Measurements from ENCODE around the gene RIC8B. TPM values are rescaled to one million over a fixed set of nuclear protein-coding genes. Genes with fewer than 3 reads are reported as not detected.

RIC8B gene
- total and polyA plus RNA-seq, 2 of the 8 experiments (the other 6 are each of a cell fraction or from before 2014, with no cell fraction given), result 8.2 to 25.3 TPM

DNA sequence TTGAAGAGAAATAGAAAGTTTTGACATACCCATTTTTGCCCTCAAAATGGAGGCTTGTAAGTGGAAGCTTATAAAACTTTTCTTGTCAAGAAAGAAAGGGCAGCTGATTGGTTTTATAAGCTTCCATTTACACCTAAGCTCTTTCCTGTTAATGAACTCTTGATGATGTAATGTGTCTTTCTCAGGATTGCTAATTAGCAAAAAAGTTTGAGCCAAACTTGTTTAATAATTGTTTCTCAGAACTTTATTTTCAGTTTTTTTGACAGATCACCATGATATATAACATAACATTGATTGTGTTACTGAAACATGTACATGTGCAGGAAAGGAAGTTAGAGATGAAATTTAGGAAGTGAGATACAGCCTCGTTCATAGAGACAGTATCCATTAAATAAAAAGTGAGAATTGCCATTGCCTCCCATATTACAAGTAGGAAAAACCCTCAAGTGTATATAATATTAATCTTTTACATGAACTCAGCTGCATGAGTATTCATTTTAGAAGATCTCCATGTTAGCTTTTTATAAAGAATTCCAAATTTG is 26.8 kb downstream of the RIC8B start (continued):
- TF ChIP-seq, protein P1, sequence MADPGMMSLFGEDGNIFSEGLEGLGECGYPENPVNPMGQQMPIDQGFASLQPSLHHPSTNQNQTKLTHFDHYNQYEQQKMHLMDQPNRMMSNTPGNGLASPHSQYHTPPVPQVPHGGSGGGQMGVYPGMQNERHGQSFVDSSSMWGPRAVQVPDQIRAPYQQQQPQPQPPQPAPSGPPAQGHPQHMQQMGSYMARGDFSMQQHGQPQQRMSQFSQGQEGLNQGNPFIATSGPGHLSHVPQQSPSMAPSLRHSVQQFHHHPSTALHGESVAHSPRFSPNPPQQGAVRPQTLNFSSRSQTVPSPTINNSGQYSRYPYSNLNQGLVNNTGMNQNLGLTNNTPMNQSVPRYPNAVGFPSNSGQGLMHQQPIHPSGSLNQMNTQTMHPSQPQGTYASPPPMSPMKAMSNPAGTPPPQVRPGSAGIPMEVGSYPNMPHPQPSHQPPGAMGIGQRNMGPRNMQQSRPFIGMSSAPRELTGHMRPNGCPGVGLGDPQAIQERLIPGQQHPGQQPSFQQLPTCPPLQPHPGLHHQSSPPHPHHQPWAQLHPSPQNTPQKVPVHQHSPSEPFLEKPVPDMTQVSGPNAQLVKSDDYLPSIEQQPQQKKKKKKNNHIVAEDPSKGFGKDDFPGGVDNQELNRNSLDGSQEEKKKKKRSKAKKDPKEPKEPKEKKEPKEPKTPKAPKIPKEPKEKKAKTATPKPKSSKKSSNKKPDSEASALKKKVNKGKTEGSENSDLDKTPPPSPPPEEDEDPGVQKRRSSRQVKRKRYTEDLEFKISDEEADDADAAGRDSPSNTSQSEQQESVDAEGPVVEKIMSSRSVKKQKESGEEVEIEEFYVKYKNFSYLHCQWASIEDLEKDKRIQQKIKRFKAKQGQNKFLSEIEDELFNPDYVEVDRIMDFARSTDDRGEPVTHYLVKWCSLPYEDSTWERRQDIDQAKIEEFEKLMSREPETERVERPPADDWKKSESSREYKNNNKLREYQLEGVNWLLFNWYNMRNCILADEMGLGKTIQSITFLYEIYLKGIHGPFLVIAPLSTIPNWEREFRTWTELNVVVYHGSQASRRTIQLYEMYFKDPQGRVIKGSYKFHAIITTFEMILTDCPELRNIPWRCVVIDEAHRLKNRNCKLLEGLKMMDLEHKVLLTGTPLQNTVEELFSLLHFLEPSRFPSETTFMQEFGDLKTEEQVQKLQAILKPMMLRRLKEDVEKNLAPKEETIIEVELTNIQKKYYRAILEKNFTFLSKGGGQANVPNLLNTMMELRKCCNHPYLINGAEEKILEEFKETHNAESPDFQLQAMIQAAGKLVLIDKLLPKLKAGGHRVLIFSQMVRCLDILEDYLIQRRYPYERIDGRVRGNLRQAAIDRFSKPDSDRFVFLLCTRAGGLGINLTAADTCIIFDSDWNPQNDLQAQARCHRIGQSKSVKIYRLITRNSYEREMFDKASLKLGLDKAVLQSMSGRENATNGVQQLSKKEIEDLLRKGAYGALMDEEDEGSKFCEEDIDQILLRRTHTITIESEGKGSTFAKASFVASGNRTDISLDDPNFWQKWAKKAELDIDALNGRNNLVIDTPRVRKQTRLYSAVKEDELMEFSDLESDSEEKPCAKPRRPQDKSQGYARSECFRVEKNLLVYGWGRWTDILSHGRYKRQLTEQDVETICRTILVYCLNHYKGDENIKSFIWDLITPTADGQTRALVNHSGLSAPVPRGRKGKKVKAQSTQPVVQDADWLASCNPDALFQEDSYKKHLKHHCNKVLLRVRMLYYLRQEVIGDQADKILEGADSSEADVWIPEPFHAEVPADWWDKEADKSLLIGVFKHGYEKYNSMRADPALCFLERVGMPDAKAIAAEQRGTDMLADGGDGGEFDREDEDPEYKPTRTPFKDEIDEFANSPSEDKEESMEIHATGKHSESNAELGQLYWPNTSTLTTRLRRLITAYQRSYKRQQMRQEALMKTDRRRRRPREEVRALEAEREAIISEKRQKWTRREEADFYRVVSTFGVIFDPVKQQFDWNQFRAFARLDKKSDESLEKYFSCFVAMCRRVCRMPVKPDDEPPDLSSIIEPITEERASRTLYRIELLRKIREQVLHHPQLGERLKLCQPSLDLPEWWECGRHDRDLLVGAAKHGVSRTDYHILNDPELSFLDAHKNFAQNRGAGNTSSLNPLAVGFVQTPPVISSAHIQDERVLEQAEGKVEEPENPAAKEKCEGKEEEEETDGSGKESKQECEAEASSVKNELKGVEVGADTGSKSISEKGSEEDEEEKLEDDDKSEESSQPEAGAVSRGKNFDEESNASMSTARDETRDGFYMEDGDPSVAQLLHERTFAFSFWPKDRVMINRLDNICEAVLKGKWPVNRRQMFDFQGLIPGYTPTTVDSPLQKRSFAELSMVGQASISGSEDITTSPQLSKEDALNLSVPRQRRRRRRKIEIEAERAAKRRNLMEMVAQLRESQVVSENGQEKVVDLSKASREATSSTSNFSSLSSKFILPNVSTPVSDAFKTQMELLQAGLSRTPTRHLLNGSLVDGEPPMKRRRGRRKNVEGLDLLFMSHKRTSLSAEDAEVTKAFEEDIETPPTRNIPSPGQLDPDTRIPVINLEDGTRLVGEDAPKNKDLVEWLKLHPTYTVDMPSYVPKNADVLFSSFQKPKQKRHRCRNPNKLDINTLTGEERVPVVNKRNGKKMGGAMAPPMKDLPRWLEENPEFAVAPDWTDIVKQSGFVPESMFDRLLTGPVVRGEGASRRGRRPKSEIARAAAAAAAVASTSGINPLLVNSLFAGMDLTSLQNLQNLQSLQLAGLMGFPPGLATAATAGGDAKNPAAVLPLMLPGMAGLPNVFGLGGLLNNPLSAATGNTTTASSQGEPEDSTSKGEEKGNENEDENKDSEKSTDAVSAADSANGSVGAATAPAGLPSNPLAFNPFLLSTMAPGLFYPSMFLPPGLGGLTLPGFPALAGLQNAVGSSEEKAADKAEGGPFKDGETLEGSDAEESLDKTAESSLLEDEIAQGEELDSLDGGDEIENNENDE (IDR thresholded peaks at IDR 0.05; ENCODE audit: insufficient replicate concordance, low read length), result no peak
- TF ChIP-seq KDM5A (IDR thresholded peaks at IDR 0.05; ENCODE audit: low read length) (no peak), RXRA (IDR thresholded peaks at IDR 0.05; ENCODE audit: insufficient read depth, low read depth, low read length) (no peak), RAD21 (IDR thresholded peaks at IDR 0.05 in 1 of 2, conservative IDR thresholded peaks at IDR 0.05 in 1 of 2; ENCODE audit: low read depth in 2 of 2, low read length in 2 of 2) (no peak), TCF12 (IDR thresholded peaks at IDR 0.05; ENCODE audit: low read depth, low read length) (no peak)
- TF ChIP-seq, protein P2, sequence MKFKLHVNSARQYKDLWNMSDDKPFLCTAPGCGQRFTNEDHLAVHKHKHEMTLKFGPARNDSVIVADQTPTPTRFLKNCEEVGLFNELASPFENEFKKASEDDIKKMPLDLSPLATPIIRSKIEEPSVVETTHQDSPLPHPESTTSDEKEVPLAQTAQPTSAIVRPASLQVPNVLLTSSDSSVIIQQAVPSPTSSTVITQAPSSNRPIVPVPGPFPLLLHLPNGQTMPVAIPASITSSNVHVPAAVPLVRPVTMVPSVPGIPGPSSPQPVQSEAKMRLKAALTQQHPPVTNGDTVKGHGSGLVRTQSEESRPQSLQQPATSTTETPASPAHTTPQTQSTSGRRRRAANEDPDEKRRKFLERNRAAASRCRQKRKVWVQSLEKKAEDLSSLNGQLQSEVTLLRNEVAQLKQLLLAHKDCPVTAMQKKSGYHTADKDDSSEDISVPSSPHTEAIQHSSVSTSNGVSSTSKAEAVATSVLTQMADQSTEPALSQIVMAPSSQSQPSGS (IDR thresholded peaks at IDR 0.05; ENCODE audit: low read length), result no peak
- TF ChIP-seq, protein P3, sequence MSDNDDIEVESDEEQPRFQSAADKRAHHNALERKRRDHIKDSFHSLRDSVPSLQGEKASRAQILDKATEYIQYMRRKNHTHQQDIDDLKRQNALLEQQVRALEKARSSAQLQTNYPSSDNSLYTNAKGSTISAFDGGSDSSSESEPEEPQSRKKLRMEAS (IDR thresholded peaks at IDR 0.05), result no peak
- TF ChIP-seq, protein P4, sequence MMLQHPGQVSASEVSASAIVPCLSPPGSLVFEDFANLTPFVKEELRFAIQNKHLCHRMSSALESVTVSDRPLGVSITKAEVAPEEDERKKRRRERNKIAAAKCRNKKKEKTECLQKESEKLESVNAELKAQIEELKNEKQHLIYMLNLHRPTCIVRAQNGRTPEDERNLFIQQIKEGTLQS (IDR thresholded peaks at IDR 0.05; ENCODE audit: insufficient read depth, low read depth, low read length), result no peak
